Renal cortical epithelial cell (primary cell): ENCODE measurements around the gene CABP1. TPM values are rescaled to one million over a fixed set of nuclear protein-coding genes. Genes with fewer than 3 reads are reported as not detected.
"Not testable (repeated sequence)": the region's sequence is repeated elsewhere in the genome, so short reads cannot be mapped to it uniquely, and the experiment has no call there.

Source experiments
- DNase-seq: peaks from one replicate; pipeline ENCODE4 v3.0.0-alpha.2; 2011; ENCODE audit warnings: low read depth
- total RNA-seq: library from RNA; depleted of rRNA; stranded (reverse); fragments of >200 nt; gene quantifications from 2 replicates; pipeline ENCODE4 v1.2.3, GENCODE V29; 2014

The CABP1 gene
- total RNA-seq, 1 donor from 2014 or later = not detected

GRCh38 chr12:120668091-120668867 lies 27.9 kb downstream of the CABP1 start:
- DNase-seq = no peak

- DNase-seq = peak; percentile 56
Observed at GRCh38 chr12:120668868-120669840, 28.7 kb downstream of the CABP1 start.

- not testable (repeated sequence) for DNase-seq
Observed at GRCh38 chr12:120670237-120670636, 29.8 kb downstream of the CABP1 start.

- DNase-seq = no peak
Observed at GRCh38 chr12:120670667-120671066, 30.2 kb downstream of the CABP1 start.

- no peak for DNase-seq
Observed at GRCh38 chr12:120674097-120674636, 33.7 kb downstream of the CABP1 start.

- DNase-seq = no peak
Observed at GRCh38 chr12:120677765-120678473, 37.5 kb downstream of the CABP1 start.

GRCh38 chr12:120678572-120678971 lies 38.1 kb downstream of the CABP1 start:
- no peak for DNase-seq

- no peak for DNase-seq
Observed at GRCh38 chr12:120680165-120680738, 39.8 kb downstream of the CABP1 start.

- peak; percentile 58 for DNase-seq
Observed at GRCh38 chr12:120684523-120684932, 44.1 kb downstream of the CABP1 start.

GRCh38 chr12:120685522-120685921 lies 45.1 kb downstream of the CABP1 start:
- DNase-seq = no peak

- DNase-seq = peak; percentile 92
Observed at GRCh38 chr12:120686151-120686689, 45.8 kb downstream of the CABP1 start.

GRCh38 chr12:120686690-120687577 lies 46.5 kb downstream of the CABP1 start, which contains the start of gene MLEC:
Gene MLEC (plus strand): TSS chr12:120687149. CDS start chr12:120687297, 148 bp downstream.
- peak; percentile 84 for DNase-seq

- no peak for DNase-seq
Observed at GRCh38 chr12:120687578-120688289, 47.3 kb downstream of the CABP1 start.

GRCh38 chr12:120688527-120689071 lies 48.2 kb downstream of the CABP1 start:
- DNase-seq = peak; percentile 31

- DNase-seq = no peak
Observed at GRCh38 chr12:120689397-120690082, 49.1 kb downstream of the CABP1 start.

- no peak for DNase-seq
Observed at GRCh38 chr12:120690083-120690450, 49.6 kb downstream of the CABP1 start.

GRCh38 chr12:120690978-120691377 lies 50.6 kb downstream of the CABP1 start:
- no peak for DNase-seq

- DNase-seq = peak; percentile 70
Observed at GRCh38 chr12:120692524-120693033, 52.2 kb downstream of the CABP1 start.
